Right atrium auricular region (tissue), 2 donors: ENCODE measurements around the gene TGFB1I1. TPM values are rescaled to one million over a fixed set of nuclear protein-coding genes. Genes with fewer than 3 reads are reported as not detected.

ENCODE experiments used
- DNase-seq: peaks from one replicate; pipeline ENCODE4 v3.0.0-alpha.2; 2019; ENCODE audit warnings: low spot score
- H3K27ac ChIP-seq, 2 donors: fragments of 200-600 bp; sonication (generic); 1 replicate in 1 of 2; 2 replicates in 1 of 2; pipeline ENCODE4 v1.5.1; 2016 to 2019
- H3K27me3 ChIP-seq, 2 donors: fragments of 200-600 bp; sonication (generic); one replicate each; pipeline versions ENCODE4 v1.5.1 to v1.6.0; 2017 to 2019
- H3K36me3 ChIP-seq: fragments of 200-600 bp; sonication (generic); one replicate; pipeline ENCODE4 v1.5.1; 2016
- H3K4me1 ChIP-seq, 2 donors: fragments of 200-600 bp; sonication (generic); one replicate each; pipeline versions ENCODE4 v1.5.1 to v1.6.0; 2017 to 2019
- H3K4me3 ChIP-seq, 2 donors: fragments of 200-600 bp; sonication (generic); 1 replicate in 1 of 2; 2 replicates in 1 of 2; pipeline ENCODE4 v1.5.1; 2017 to 2019; ENCODE audit warnings: mild to moderate bottlenecking in 1 of 2, moderate library complexity in 1 of 2
- H3K9me3 ChIP-seq, 2 donors: fragments of 200-600 bp; sonication (generic); one replicate each; pipeline ENCODE4 v1.5.1; 2019
- total RNA-seq, 2 donors: library from RNA; depleted of rRNA; stranded (reverse); fragments of >200 nt; gene quantifications; one replicate each; pipeline ENCODE4 v1.1.0, GENCODE V29; 2016
- TF ChIP-seq, protein P1 (sequence below), 2 donors: fragments of 200-600 bp; sonication (generic); IDR thresholded peaks; one replicate each; pipeline ENCODE4 v1.5.1; 2019; ENCODE audit warnings: antibody characterized with exemption in 2 of 2

Gene TGFB1I1
- total RNA-seq, 2 donors from 2014 or later = 23.4 to 84.7 TPM

- peaks cover 0 to 34% of the 10 kb centered on the region in 2 donors for H3K4me1 ChIP-seq
- peak overlapping the region in 1 of 2 donors; percentile 26 for H3K4me3 ChIP-seq
- no peaks in the 10 kb centered on the region for H3K9me3 ChIP-seq
- H3K27ac ChIP-seq = no peak overlapping the region
- H3K27me3 ChIP-seq = no peaks in the 10 kb centered on the region
- DNase-seq = no peak
- H3K36me3 ChIP-seq = peaks cover 52% of the 10 kb centered on the region
- TF ChIP-seq, protein P1, sequence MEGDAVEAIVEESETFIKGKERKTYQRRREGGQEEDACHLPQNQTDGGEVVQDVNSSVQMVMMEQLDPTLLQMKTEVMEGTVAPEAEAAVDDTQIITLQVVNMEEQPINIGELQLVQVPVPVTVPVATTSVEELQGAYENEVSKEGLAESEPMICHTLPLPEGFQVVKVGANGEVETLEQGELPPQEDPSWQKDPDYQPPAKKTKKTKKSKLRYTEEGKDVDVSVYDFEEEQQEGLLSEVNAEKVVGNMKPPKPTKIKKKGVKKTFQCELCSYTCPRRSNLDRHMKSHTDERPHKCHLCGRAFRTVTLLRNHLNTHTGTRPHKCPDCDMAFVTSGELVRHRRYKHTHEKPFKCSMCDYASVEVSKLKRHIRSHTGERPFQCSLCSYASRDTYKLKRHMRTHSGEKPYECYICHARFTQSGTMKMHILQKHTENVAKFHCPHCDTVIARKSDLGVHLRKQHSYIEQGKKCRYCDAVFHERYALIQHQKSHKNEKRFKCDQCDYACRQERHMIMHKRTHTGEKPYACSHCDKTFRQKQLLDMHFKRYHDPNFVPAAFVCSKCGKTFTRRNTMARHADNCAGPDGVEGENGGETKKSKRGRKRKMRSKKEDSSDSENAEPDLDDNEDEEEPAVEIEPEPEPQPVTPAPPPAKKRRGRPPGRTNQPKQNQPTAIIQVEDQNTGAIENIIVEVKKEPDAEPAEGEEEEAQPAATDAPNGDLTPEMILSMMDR (IDR thresholded peaks at IDR 0.05) = no peak
These were observed 4.6 kb downstream of the TGFB1I1 start for GRCh38 chr16:31476303-31477219.

DNA sequence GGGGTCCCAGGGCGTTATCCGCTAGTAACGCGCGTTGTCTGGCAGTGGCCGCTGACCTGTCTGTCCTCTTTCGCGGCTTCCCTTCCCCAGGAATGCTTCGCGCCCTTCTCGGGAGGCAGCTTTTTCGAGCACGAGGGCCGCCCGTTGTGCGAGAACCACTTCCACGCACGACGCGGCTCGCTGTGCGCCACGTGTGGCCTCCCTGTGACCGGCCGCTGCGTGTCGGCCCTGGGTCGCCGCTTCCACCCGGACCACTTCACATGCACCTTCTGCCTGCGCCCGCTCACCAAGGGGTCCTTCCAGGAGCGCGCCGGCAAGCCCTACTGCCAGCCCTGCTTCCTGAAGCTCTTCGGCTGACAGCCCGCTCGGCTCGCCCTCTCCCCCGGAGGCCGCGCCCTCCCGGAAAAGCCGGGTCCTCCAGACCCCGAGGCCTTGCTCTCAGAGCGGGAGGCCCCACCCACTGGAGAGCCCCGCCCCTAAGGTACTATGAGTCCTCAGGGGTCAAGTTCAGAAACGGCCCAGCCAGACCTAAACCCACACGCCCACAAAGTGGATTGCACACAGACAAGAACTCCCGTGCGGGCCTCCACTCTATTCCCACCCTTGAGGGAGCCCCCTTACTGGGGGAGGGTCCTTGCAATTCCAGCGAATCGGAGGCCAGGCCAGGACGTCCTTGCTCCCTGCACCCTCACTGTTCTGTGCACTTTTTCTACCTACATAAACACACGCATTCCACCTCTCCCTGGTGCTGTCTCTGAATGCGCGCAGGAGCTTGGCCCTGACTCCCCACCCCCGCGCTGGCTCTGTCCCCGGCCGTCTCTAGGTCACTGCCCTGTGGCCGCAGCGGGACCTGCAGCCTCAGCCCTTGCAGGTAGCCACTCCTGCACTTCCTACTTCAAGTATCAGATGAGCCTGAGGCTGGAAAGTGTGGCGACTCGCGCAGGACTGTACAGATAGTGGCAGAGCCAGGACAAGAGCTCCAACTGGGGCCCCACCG, 5.6 kb downstream of the TGFB1I1 start:
- Histone ChIP-seq H3K36me3 (peaks cover 52% of the 10 kb centered on the region), H3K27ac (no peak overlapping the region), H3K9me3 (no peaks in the 10 kb centered on the region), H3K27me3 (no peaks in the 10 kb centered on the region), H3K4me3 (peak overlapping the region in 1 of 2 donors; percentile 26), H3K4me1 (peaks cover 0 to 32% of the 10 kb centered on the region in 2 donors)
- TF ChIP-seq, protein P1 (IDR thresholded peaks at IDR 0.05) = no peak
- DNase-seq = no peak

- Histone ChIP-seq H3K27me3 (no peaks in the 10 kb centered on the region), H3K36me3 (peaks cover 44% of the 10 kb centered on the region), H3K9me3 (no peaks in the 10 kb centered on the region), H3K27ac (no peak overlapping the region), H3K4me3 (no peak overlapping the region), H3K4me1 (peaks cover 0 to 21% of the 10 kb centered on the region in 2 donors)
- DNase-seq = no peak
- TF ChIP-seq, protein P1 (IDR thresholded peaks at IDR 0.05) = no peak
These were observed 7.0 kb downstream of the TGFB1I1 start for GRCh38 chr16:31478956-31479355.

DNA sequence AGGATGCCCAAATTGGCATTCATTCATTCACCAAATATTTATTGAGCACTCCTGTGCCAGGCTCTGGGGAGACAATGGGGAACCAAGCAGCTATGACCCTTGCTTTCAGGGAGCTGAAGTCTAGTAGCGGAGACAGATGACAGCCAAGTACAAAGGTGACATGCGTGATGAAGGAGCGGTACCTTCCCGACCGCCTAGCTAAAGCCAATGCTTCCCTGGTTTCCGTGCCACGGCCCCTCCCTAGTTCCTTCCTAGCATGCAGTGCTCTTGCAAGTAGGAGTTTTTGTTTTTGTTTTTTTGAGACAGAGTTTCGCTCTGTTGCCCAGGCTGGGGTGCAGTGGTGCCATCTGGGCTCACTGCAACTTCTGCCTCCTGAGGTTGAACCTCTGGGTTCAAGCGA, 7.8 kb downstream of the TGFB1I1 start:
- no peak overlapping the region for H3K27ac ChIP-seq
- peaks cover 36% of the 10 kb centered on the region for H3K36me3 ChIP-seq
- H3K4me3 ChIP-seq = no peak overlapping the region
- TF ChIP-seq, protein P1 (IDR thresholded peaks at IDR 0.05) = no peak
- no peak for DNase-seq
- peaks cover 0 to 18% of the 10 kb centered on the region in 2 donors for H3K4me1 ChIP-seq
- no peaks in the 10 kb centered on the region for H3K27me3 ChIP-seq
- no peaks in the 10 kb centered on the region for H3K9me3 ChIP-seq

- no peaks in the 10 kb centered on the region for H3K27me3 ChIP-seq
- TF ChIP-seq, protein P1 (IDR thresholded peaks at IDR 0.05) = no peak
- H3K27ac ChIP-seq = no peak overlapping the region
- no peak overlapping the region for H3K4me3 ChIP-seq
- H3K9me3 ChIP-seq = no peaks in the 10 kb centered on the region
- H3K36me3 ChIP-seq = peaks cover 24% of the 10 kb centered on the region
- H3K4me1 ChIP-seq = peaks cover 0 to 18% of the 10 kb centered on the region in 2 donors
- DNase-seq = no peak
These were observed 9.0 kb downstream of the TGFB1I1 start for GRCh38 chr16:31480851-31481536.
